Ishikawa (cell line): ENCODE results near the gene IL34.

ENCODE experiments used
- CEBPB ChIP-seq: IDR thresholded peaks from 2 replicates; pipeline ENCODE4 v1.6.1; 2012
- CREB1 ChIP-seq: IDR thresholded peaks from 2 replicates; pipeline ENCODE4 v1.6.1; 2012; ENCODE audit warnings: low read depth
- EGR1 ChIP-seq: IDR thresholded peaks from 2 replicates; pipeline ENCODE4 v1.6.1; 2012
- EP300 ChIP-seq: IDR thresholded peaks from 2 replicates; pipeline ENCODE4 v1.6.1; 2012; ENCODE audit warnings: borderline replicate concordance
- FOXM1 ChIP-seq: IDR thresholded peaks from 2 replicates; pipeline ENCODE4 v1.6.1; 2012; ENCODE audit warnings: low read depth, borderline replicate concordance
- NFIC ChIP-seq: IDR thresholded peaks from 2 replicates; pipeline ENCODE4 v1.6.1; 2012
- RAD21 ChIP-seq: IDR thresholded peaks from 2 replicates; pipeline ENCODE4 v1.6.1; 2012; ENCODE audit warnings: low read depth
- TAF1 ChIP-seq: IDR thresholded peaks from 2 replicates; pipeline ENCODE4 v1.6.1; 2012; ENCODE audit warnings: low read depth, mild to moderate bottlenecking
- TCF12 ChIP-seq: IDR thresholded peaks from 2 replicates; pipeline ENCODE4 v1.6.1; 2012; ENCODE audit warnings: low read depth
- TEAD4 ChIP-seq: IDR thresholded peaks from 2 replicates; pipeline ENCODE4 v1.6.1; 2012
- YY1 ChIP-seq: IDR thresholded peaks from 2 replicates; pipeline ENCODE4 v1.6.1; 2012; ENCODE audit warnings: low read depth
- ZBTB7A ChIP-seq: IDR thresholded peaks from 2 replicates; pipeline ENCODE4 v1.6.1; 2012; ENCODE audit warnings: low read depth
- TF ChIP-seq, protein P1 (sequence below): IDR thresholded peaks from 2 replicates; pipeline ENCODE4 v1.6.1; 2012; ENCODE audit warnings: low read depth, mild to moderate bottlenecking
- TF ChIP-seq, protein P2 (sequence below): IDR thresholded peaks from 2 replicates; pipeline ENCODE4 v1.6.1; 2012
- TF ChIP-seq, protein P3 (sequence below): IDR thresholded peaks from 2 replicates; pipeline ENCODE4 v1.6.1; 2012

The IL34 gene

DNA sequence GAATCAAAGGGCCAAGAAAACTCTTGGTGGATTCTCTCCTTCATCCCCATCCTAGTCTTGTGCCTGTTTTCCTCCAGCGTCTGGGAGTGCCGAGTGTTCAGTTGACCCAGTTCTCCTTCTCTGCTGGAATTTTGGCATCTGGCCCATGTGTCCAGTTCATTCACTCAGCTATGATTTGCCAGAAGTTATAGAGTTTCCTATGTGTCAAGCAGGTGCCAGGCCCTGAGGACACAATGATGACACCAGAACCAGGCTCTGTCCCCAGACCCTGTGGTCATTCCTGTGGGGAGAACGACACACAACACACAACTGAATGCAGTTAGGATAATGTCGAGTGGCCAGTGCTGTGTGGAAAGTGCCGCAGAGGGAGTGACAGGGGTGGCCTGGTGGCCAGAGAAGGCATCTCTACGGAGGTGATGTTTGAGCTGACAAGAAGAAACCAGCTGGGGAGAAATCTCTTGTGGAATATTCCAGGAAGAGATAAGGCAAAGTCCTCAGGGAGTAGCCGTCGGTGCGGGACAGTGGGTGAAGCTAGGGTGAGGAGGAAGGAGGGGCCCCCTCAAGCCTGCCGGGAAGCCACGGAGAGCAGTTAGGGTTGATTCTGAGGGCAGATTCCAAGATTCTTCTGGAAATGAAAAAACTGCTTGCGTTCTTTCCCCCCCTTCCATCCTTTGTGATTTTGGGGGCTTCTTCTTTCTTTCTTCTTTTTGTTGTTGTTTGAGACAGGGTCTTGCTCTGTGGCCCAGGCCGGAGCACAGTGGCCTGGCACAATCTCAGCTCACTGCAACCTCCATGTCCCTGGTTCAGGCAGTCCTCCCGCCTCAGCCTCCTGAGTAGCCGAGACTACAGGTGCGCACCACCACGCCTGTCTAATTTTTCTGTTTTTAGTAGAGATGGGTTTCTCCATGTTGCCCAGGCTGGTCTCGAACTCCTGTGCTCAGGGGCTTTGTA is 35.8 kb upstream of the IL34 start:
- TF ChIP-seq CEBPB (no peak), NFIC (peak; percentile 27; the same call in 1 of the 2 replicates), ZBTB7A (no peak)

DNA sequence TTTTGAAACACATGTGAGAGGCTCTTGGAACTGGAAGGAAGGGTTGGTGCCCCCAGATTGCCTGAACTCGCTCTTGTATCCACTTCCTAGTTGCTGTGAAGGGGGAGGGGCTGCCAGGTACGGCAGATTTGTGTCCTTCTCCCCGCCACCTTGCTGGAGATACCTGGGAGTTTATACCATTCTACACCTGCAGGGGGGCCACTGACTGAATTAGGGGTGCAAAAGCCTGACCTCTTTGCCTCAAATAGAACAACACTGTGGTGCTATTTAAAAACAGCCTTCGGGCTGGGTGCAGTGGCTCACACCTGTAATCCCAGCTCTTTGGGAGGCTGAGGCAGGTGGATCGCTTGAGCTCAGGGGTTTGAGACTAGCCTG is 35.1 kb upstream of the IL34 start:
- no peak for TF ChIP-seq EGR1
- no peak for TF ChIP-seq TCF12
- TF ChIP-seq RAD21 = no peak
- TF ChIP-seq FOXM1 = no peak
- TF ChIP-seq, protein P1, sequence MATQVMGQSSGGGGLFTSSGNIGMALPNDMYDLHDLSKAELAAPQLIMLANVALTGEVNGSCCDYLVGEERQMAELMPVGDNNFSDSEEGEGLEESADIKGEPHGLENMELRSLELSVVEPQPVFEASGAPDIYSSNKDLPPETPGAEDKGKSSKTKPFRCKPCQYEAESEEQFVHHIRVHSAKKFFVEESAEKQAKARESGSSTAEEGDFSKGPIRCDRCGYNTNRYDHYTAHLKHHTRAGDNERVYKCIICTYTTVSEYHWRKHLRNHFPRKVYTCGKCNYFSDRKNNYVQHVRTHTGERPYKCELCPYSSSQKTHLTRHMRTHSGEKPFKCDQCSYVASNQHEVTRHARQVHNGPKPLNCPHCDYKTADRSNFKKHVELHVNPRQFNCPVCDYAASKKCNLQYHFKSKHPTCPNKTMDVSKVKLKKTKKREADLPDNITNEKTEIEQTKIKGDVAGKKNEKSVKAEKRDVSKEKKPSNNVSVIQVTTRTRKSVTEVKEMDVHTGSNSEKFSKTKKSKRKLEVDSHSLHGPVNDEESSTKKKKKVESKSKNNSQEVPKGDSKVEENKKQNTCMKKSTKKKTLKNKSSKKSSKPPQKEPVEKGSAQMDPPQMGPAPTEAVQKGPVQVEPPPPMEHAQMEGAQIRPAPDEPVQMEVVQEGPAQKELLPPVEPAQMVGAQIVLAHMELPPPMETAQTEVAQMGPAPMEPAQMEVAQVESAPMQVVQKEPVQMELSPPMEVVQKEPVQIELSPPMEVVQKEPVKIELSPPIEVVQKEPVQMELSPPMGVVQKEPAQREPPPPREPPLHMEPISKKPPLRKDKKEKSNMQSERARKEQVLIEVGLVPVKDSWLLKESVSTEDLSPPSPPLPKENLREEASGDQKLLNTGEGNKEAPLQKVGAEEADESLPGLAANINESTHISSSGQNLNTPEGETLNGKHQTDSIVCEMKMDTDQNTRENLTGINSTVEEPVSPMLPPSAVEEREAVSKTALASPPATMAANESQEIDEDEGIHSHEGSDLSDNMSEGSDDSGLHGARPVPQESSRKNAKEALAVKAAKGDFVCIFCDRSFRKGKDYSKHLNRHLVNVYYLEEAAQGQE = no peak
- no peak for TF ChIP-seq CEBPB

DNA sequence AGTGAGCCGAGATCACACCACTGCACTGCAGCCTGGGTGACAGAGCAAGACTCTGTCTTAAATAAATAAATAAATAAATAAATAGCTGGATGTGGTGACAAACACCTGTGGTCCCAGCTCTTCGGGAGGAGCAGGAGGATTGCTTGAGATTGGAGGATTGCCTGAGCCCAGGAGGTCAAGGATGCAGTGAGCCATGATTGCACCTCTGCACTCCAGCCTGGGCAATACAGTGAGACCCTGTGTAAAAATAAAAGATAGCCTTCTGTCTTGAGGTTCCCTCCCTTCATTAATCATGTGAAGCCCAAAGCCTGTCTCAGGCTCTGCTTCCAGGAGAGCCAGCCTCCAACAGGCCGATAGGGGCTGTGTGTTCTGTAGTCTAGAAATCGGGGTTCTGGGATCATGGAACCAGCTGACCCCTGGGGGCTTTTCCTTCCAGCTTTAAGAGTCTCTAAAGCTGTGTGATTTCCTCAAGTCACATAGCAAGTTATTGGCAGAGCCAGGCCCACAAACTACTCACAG is 34.5 kb upstream of the IL34 start:
- TF ChIP-seq RAD21 = no peak
- TF ChIP-seq TAF1 = no peak

DNA sequence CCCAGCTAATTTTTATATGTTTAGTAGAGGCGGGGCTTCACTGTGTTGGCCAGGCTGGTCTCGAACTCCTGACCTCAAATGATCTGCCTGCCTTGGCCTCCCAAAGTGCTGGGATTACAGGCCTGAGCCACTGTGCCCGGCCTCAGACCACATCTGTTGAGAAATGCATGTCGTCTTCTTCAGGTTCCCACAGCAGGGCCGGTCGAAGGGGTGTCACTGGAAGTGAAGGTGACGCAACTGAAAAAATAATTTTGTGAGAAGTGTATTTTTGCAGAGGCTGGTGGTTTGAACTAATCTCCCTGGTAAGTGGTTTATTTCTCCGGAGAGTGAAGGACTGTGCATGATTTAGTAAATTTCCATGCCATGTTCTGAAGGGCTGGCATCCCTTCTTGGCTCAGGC is 33.4 kb upstream of the IL34 start:
- TF ChIP-seq EP300 (no peak), YY1 (no peak), TAF1 (no peak), ZBTB7A (no peak), RAD21 (no peak), CREB1 (no peak), FOXM1 (no peak)

DNA sequence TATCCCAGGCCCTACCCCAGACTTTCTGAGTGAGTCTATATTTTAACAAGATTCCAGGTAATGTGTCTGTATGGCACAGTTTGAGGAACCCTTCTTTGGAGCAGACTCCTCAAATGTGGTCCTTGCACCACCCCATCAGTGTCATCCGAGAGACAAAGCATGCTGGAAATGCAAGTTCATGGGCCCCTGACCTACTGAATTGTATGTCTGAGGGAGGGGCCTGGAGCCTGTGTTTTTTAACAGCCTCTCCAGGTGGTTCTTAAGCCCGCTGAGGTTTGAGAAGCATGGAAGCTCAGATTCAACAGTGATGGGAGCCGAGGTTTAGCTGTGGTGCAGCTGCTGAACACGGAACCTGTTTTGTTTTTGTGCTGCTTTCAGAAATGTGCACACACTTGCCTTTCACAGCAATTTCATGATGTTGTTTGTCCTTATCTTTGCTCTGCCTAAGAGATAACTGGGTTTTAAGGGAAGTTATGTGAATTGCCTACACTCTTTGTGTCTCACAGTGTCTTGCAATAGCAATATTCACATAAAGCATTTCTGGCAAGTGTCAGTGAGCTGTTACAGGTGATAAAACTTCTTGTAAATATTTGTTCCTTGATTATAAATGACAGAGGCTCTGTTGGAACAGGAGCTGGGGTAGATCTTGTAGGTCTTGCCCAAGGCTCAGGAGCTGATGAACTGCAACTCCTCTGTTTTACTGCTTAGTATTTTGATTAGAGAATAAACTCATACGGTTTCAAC is 32.0 kb upstream of the IL34 start:
- TF ChIP-seq, protein P2, sequence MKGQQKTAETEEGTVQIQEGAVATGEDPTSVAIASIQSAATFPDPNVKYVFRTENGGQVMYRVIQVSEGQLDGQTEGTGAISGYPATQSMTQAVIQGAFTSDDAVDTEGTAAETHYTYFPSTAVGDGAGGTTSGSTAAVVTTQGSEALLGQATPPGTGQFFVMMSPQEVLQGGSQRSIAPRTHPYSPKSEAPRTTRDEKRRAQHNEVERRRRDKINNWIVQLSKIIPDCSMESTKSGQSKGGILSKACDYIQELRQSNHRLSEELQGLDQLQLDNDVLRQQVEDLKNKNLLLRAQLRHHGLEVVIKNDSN = no peak
- TF ChIP-seq RAD21 (no peak), NFIC (no peak), TCF12 (no peak), CREB1 (no peak), TAF1 (no peak)
- TF ChIP-seq, protein P1 = no peak

DNA sequence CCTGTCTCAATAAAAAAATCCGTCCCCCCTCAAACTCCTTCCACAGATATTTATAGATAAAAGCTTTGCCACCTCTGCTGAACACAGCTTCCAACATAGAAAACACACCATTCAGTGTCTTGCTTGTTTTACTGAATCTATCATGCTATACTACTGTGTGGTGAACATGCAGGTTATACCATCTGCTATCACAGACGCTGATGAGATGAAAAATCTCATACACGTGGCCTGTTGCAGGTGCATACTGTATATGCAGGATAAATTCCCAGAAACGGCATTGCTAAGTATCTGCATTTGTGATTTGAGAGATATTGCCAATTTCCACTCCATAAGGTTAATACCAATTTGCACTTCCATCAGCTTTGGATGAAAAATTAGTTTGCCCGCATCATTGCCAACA is 30.4 kb upstream of the IL34 start:
- TF ChIP-seq, protein P1 = no peak
- TF ChIP-seq TEAD4 (no peak), EP300 (no peak), CEBPB (no peak), NFIC (no peak), RAD21 (no peak), YY1 (no peak), FOXM1 (no peak), TAF1 (no peak), CREB1 (no peak), TCF12 (no peak), EGR1 (no peak), ZBTB7A (no peak)
- TF ChIP-seq, protein P2 = no peak
- TF ChIP-seq, protein P3, sequence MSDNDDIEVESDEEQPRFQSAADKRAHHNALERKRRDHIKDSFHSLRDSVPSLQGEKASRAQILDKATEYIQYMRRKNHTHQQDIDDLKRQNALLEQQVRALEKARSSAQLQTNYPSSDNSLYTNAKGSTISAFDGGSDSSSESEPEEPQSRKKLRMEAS = no peak
